K562 (cell line): Measurements from ENCODE around the gene OSGIN1.

Experiments used
- EZH2 ChIP-seq: IDR thresholded peaks from 2 replicates; pipeline ENCODE4 v1.6.1; 2012; ENCODE audit warnings: low read depth, mild to moderate bottlenecking, inconsistent platforms, low read length, borderline replicate concordance
- HLTF ChIP-seq: fragments of 450-650 bp; IDR thresholded peaks from 2 replicates; pipeline ENCODE4 v1.6.1; 2016
- KLF13 ChIP-seq: fragments of 450-650 bp; IDR thresholded peaks from 2 replicates; pipeline ENCODE4 v1.6.1; 2016; ENCODE audit warnings: missing genetic modification characterization, low read depth, mild to moderate bottlenecking, missing compliant biosample characterization, moderate library complexity, borderline replicate concordance
- MAFF ChIP-seq: IDR thresholded peaks from 2 replicates; pipeline ENCODE4 v1.6.1; 2012; ENCODE audit warnings: low read length, improper control_type of control experiment
- NFRKB ChIP-seq: fragments of 450-650 bp; IDR thresholded peaks from 2 replicates; pipeline ENCODE4 v1.6.1; 2016; ENCODE audit warnings: low read depth
- NR2F6 ChIP-seq: fragments of 450-650 bp; formaldehyde crosslinking; IDR thresholded peaks from 2 replicates; pipeline ENCODE4 v1.4.0; 2020; ENCODE audit warnings: mild to moderate bottlenecking
- RCOR1 ChIP-seq, 2 experiments: IDR thresholded peaks; 2 replicates each; pipeline ENCODE4 v1.6.1; 2012; ENCODE audit warnings: low read depth in 2 of 2, low read length in 2 of 2, borderline replicate concordance in 1 of 2, improper control_type of control experiment in 1 of 2
- SIN3A ChIP-seq, 2 experiments: fragments of 150-350 bp in 1 of 2; IDR thresholded peaks; 2 replicates each; pipeline ENCODE4 v1.6.1; 2011 to 2016; ENCODE audit warnings: borderline replicate concordance in 2 of 2, low read depth in 2 of 2, low read length in 2 of 2, mild to moderate bottlenecking in 2 of 2, moderate library complexity in 2 of 2; ENCODE audit not compliant: control insufficient read depth in 1 of 2
- SREBF1 ChIP-seq: fragments of 150-350 bp; IDR thresholded peaks from 2 replicates; pipeline ENCODE4 v1.6.1; 2014; ENCODE audit warnings: antibody characterized with exemption, low read depth, low read length, borderline replicate concordance
- TAF7 ChIP-seq: fragments of 450-650 bp; IDR thresholded peaks from 2 replicates; pipeline ENCODE4 v1.6.1; 2016; ENCODE audit warnings: missing genetic modification characterization, missing compliant biosample characterization
- TF ChIP-seq, protein P1 (sequence below), 3 experiments: IDR thresholded peaks in 2 of 3; conservative IDR thresholded peaks in 1 of 3; 2 replicates each; pipeline ENCODE4 v1.5.1; 2011 to 2012; ENCODE audit warnings: low read length in 3 of 3, mild to moderate bottlenecking in 3 of 3, control low read depth in 2 of 3, improper control_type of control experiment in 1 of 3, inconsistent platforms in 1 of 3, low read depth in 1 of 3, mixed read lengths in 1 of 3, moderate library complexity in 1 of 3; ENCODE audit not compliant: insufficient read depth in 2 of 3
- TF ChIP-seq, protein P2 (sequence below): sonication (generic); formaldehyde crosslinking; IDR thresholded peaks from 2 replicates; pipeline ENCODE4 v1.4.0; 2020; ENCODE audit warnings: mild to moderate bottlenecking, missing genetic modification reagents

DNA sequence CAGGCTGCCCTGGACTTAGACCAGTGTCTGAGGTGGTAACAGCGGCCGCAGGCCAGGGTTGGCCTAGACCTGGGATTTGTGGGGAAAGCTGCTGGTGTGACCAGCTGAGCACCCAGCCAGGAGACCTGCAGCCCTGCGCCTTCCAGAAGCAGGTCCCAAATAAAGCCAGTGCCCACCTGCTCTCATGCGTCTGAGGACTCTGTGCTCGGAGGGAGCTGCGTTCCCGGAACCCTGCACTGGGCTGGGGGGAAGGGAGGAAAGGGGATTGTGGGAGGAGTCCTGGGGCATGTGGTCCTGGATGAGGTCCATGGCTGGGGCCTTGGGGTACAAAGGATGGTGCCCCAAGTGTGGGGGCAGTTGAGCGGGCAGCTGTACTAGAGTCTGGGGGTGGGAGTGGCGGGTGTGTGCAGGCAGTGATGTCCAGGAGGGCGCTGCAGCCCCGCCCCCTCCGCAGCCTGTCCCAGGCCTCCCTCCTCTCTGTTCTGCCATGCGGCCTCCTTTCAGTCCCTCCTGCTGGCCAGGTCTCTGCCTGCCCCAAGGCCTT lies 13.2 kb downstream of the OSGIN1 start:
- TF ChIP-seq NFRKB = no peak
- no peak for TF ChIP-seq SIN3A (IDR thresholded peaks at IDR 0.05; ENCODE audit: borderline replicate concordance in 2 of 2, control insufficient read depth in 1 of 2, low read depth in 2 of 2, low read length in 2 of 2)
- TF ChIP-seq MAFF = no peak
- no peak for TF ChIP-seq HLTF
- TF ChIP-seq, protein P1, sequence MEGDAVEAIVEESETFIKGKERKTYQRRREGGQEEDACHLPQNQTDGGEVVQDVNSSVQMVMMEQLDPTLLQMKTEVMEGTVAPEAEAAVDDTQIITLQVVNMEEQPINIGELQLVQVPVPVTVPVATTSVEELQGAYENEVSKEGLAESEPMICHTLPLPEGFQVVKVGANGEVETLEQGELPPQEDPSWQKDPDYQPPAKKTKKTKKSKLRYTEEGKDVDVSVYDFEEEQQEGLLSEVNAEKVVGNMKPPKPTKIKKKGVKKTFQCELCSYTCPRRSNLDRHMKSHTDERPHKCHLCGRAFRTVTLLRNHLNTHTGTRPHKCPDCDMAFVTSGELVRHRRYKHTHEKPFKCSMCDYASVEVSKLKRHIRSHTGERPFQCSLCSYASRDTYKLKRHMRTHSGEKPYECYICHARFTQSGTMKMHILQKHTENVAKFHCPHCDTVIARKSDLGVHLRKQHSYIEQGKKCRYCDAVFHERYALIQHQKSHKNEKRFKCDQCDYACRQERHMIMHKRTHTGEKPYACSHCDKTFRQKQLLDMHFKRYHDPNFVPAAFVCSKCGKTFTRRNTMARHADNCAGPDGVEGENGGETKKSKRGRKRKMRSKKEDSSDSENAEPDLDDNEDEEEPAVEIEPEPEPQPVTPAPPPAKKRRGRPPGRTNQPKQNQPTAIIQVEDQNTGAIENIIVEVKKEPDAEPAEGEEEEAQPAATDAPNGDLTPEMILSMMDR (IDR thresholded peaks at IDR 0.05 in 2 of 3, conservative IDR thresholded peaks at IDR 0.05 in 1 of 3; ENCODE audit: insufficient read depth in 2 of 3, low read depth in 1 of 3, low read length in 3 of 3) = no peak
- TF ChIP-seq NR2F6 = no peak
- TF ChIP-seq EZH2 = no peak
- TF ChIP-seq, protein P2, sequence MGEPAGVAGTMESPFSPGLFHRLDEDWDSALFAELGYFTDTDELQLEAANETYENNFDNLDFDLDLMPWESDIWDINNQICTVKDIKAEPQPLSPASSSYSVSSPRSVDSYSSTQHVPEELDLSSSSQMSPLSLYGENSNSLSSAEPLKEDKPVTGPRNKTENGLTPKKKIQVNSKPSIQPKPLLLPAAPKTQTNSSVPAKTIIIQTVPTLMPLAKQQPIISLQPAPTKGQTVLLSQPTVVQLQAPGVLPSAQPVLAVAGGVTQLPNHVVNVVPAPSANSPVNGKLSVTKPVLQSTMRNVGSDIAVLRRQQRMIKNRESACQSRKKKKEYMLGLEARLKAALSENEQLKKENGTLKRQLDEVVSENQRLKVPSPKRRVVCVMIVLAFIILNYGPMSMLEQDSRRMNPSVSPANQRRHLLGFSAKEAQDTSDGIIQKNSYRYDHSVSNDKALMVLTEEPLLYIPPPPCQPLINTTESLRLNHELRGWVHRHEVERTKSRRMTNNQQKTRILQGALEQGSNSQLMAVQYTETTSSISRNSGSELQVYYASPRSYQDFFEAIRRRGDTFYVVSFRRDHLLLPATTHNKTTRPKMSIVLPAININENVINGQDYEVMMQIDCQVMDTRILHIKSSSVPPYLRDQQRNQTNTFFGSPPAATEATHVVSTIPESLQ = no peak
- TF ChIP-seq TAF7 (tag) = no peak
- TF ChIP-seq KLF13 = no peak
- no peak for TF ChIP-seq SREBF1
- no peak for TF ChIP-seq RCOR1 (IDR thresholded peaks at IDR 0.05; ENCODE audit: borderline replicate concordance in 1 of 2, low read depth in 2 of 2, low read length in 2 of 2)
